ENCODE data around the gene TBC1D2B. TPM values are rescaled to one million over a fixed set of nuclear protein-coding genes. Genes with fewer than 3 reads are reported as not detected.

TBC1D2B gene
- total and polyA plus RNA-seq, 2 donors: 31.6 to 55.0 TPM

DNA sequence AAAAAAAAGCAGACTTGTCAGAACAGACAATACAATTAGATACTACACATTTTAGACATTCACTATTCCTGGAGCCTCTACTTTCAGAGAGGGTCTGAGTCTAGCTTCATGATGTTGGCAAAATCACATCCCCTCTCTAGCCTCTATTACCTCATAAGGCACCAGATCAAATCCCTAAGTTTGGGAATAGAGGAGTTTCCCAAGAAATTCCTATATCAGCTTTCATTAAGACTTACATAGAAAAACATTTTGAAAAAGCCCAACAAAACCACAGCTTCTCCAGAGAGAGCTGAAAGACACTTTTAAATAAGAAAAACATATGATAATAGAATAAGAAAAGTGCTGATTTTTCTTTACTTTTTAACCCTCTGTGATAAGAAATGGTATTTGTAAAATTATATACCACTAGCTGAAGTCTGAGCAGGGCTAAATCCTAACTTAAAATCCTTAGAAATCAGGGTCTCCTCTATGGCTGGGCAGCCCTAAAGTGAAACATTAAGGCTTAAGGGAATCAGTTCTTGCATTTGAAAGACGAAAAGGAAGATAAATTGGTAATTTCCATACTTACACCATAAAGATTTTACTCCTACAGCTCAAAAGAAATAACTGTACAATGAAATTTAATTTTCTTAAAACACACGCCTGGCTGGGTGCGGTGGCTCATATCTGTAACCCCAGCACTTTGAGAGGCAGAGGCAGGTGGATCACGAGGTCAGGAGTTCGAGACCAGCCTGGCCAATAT lies 4.3 kb downstream of the TBC1D2B start:
- 89% methylated on average over 5 of the region's 5 CpGs for WGBS
- Histone ChIP-seq H3K4me1 (ENCODE audit: insufficient read depth) (peaks cover 4% of the 10 kb centered on the region), H3K4me3 (ENCODE audit: low read depth, low read length) (no peak overlapping the region), H3K27ac (ENCODE audit: low read depth) (peak overlapping the region; percentile 35), H3K36me3 (ENCODE audit: insufficient read depth) (no peaks in the 10 kb centered on the region)
- DNase-seq (ENCODE audit: extremely low spot score): no peak

DNA sequence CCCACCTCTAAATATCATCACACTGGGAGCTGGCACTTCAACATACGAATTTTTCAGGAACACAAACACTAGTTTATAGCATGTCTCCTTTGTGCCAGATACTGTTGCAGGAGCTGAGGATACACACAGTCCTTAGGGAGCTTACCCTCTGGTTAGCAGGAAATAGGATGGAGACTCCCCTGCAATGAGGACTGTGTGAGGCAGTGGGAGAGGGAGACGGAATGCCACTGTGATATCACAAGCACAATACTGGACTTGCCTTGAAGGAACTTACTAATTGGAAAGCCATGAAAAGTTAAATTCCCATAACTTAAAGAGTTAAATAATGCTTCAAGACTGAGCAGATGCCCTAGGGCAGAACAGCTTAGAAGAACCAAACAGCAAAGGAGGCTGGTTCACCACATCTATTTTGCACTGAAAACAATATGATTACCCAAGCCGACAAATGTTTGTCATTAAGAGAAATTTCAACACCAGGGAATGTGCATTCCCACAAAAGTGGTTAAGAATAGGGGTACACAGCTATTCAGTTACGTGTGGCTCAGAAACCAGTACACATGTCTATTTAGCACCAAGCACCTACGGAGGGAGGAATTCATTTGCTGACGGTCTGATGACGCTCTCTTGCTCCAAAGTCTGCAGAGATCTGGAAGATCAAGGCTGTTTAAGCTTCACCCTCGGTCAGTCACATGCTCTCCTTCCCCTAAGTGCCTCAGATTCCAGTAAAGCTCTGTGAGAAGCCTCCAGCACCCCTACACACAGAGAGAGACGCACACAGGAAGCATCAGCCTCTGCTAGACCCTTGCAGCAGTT lies 5.2 kb downstream of the TBC1D2B start:
- DNase-seq (ENCODE audit: extremely low spot score): no peak
- H3K27ac ChIP-seq (ENCODE audit: low read depth): peak overlapping the region; percentile 60
- no peaks in the 10 kb centered on the region for H3K36me3 ChIP-seq (ENCODE audit: insufficient read depth)
- no peak overlapping the region for H3K4me3 ChIP-seq (ENCODE audit: low read depth, low read length)
- 42% methylated on average over 9 of the region's 9 CpGs for WGBS
- peaks cover 4% of the 10 kb centered on the region for H3K4me1 ChIP-seq (ENCODE audit: insufficient read depth)

DNA sequence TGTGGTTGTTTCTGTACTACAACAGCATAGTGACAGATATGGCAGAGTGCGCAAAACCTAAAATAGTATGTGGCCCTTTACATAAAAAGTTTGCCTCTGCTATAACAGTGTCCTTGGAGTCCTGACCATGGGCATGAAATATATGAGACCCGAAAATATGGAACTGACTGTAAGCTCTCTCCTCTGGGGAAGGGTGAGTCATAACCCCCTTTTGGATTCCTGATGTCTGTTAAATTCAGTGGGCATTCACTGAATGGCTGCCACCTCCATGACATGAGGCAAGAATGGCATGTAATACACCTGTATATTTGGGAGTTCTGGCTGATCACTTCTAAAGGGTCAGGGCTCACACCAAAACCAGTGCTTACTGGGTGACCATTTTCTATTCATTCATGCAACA lies 6.1 kb downstream of the TBC1D2B start:
- WGBS: 62% methylated on average over 2 of the region's 2 CpGs
- DNase-seq (ENCODE audit: extremely low spot score): no peak
- Histone ChIP-seq H3K36me3 (ENCODE audit: insufficient read depth) (no peaks in the 10 kb centered on the region), H3K4me1 (ENCODE audit: insufficient read depth) (peaks cover 5% of the 10 kb centered on the region), H3K4me3 (ENCODE audit: low read depth, low read length) (no peak overlapping the region), H3K27ac (ENCODE audit: low read depth) (peak overlapping the region; percentile 60)

DNA sequence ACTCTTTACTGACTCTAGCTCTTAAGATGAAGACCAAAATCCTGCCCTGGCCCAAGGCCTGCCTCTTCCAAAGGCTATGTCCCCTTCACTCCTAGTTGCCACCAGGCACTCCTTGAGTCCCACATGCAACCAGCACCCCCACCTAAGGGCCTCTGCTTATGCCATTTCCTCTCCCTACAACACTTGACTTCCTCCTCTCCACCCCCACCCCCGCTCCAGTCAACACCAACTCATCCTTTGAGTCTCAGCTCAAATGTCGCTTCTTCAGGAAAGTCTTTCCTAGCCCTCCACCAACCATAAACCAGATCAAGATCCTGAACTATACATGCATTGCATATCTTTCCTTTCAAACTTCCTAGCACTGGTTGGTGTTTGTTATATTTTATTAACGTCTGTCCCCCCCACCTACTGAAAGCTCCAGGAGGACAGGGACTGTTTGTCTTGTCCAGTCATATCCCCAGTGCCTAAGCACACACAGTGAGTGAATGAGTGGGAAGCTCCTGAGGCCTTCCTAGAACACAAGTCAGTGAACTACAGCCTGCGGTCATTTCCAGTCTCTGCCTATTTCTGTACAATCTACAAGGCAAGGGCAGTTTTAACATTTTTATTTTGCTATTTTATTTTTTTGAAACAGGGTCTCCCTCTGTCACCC lies 7.3 kb downstream of the TBC1D2B start:
- 74% methylated on average over 4 of the region's 4 CpGs for WGBS
- no peak for DNase-seq (ENCODE audit: extremely low spot score)
- peaks cover 10% of the 10 kb centered on the region for H3K4me1 ChIP-seq (ENCODE audit: insufficient read depth)
- H3K4me3 ChIP-seq (ENCODE audit: low read depth, low read length): no peak overlapping the region
- no peak overlapping the region for H3K27ac ChIP-seq (ENCODE audit: low read depth)
- no peaks in the 10 kb centered on the region for H3K36me3 ChIP-seq (ENCODE audit: insufficient read depth)

DNA sequence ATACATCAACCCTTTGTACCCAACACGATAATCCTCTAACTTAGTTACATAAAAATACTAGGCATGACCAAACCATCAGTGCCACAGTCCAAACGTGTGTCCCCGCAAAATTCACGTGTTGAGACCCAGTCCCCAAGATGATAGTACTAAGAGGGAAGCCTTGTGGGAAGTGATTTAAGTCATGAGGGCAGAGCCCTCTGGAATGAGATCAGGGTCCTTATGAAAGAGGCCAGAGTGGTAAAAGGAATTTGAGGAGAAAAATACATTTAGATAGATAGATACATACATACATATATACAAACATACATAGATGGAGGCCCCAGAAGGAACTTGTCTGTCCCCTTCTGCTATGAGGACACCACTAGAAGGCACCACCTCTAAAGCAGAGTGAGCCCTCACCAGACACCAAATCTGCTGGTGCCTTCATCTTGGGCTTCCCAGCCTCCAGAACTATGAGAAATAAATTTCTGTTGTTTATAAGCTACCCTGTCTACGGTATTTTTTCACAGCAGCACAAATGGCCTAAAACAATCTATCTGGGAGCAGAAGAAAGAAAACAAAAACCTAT lies 8.0 kb downstream of the TBC1D2B start:
- H3K36me3 ChIP-seq (ENCODE audit: insufficient read depth): no peaks in the 10 kb centered on the region
- no peak for DNase-seq (ENCODE audit: extremely low spot score)
- H3K4me1 ChIP-seq (ENCODE audit: insufficient read depth): peaks cover 13% of the 10 kb centered on the region
- H3K4me3 ChIP-seq (ENCODE audit: low read depth, low read length): no peak overlapping the region
- 63% methylated on average over 5 of the region's 5 CpGs for WGBS
- H3K27ac ChIP-seq (ENCODE audit: low read depth): no peak overlapping the region

DNA sequence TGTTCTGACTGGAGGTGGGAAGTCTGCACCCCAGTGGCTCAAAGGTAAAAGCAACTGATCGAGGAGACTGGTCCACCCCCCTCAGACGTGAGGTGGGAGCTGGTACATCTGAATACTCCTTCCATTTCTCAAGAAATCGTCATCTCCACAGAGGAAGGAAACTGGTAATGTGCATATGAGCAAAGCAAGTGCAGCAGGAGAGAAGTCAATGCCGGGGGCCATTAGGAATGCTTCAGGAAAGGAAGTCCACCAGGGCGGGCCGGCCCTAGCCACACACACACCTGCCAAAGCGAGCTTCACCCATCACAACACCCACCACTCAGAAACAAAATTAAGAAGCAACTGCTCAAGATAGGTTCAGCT lies 8.5 kb downstream of the TBC1D2B start:
- Histone ChIP-seq H3K4me3 (ENCODE audit: low read depth, low read length) (no peak overlapping the region), H3K4me1 (ENCODE audit: insufficient read depth) (peaks cover 13% of the 10 kb centered on the region), H3K36me3 (ENCODE audit: insufficient read depth) (no peaks in the 10 kb centered on the region), H3K27ac (ENCODE audit: low read depth) (peak overlapping the region; percentile 45)
- no peak for DNase-seq (ENCODE audit: extremely low spot score)
- 61% methylated on average over 7 of the region's 7 CpGs for WGBS

DNA sequence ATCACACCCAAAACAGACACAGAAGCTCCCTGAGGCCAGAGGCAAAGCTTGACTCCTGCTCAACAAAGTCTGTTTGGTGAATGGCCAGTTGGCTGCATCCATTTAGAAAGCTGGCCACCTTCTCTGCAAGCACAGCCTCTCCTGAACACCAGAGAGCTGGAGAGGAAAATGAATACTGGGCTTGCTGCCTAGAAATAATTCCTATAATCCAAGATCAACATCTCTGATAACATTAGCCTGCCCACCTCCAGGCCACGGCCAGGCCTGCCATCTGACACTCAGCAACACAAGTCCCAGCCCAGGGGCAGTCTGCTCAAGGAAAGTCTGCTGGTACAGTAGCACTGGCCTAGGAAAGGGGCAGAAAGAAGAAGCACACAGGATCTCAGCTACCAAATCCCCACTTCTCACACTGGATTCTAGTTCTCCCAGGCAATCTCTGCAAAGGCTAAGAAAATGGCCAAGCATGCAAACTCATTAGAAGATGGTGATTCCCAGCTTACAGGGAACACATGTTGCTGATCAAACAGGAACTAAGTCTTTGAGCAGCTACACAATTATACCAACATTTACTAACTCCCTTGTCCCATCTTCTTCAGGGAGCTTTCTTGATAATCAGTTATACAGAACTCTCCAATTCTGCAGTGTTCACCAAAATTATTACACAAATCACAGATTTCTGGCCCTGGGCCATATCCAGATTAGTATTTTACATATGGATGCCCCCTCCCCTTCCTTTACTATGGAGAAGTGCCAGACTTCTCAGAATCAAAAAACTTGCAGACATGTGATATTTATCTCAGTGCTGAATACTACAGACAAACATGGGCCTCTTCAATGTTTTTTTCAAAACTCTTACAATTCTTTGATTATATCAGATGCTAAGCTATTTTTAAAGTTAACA lies 9.9 kb downstream of the TBC1D2B start:
- WGBS: 7% methylated on average over 1 of the region's 1 CpG
- Histone ChIP-seq H3K36me3 (ENCODE audit: insufficient read depth) (no peaks in the 10 kb centered on the region), H3K4me3 (ENCODE audit: low read depth, low read length) (no peak overlapping the region), H3K4me1 (ENCODE audit: insufficient read depth) (peaks cover 13% of the 10 kb centered on the region), H3K27ac (ENCODE audit: low read depth) (peak overlapping the region; percentile 32)
- no peak for DNase-seq (ENCODE audit: extremely low spot score)

DNA sequence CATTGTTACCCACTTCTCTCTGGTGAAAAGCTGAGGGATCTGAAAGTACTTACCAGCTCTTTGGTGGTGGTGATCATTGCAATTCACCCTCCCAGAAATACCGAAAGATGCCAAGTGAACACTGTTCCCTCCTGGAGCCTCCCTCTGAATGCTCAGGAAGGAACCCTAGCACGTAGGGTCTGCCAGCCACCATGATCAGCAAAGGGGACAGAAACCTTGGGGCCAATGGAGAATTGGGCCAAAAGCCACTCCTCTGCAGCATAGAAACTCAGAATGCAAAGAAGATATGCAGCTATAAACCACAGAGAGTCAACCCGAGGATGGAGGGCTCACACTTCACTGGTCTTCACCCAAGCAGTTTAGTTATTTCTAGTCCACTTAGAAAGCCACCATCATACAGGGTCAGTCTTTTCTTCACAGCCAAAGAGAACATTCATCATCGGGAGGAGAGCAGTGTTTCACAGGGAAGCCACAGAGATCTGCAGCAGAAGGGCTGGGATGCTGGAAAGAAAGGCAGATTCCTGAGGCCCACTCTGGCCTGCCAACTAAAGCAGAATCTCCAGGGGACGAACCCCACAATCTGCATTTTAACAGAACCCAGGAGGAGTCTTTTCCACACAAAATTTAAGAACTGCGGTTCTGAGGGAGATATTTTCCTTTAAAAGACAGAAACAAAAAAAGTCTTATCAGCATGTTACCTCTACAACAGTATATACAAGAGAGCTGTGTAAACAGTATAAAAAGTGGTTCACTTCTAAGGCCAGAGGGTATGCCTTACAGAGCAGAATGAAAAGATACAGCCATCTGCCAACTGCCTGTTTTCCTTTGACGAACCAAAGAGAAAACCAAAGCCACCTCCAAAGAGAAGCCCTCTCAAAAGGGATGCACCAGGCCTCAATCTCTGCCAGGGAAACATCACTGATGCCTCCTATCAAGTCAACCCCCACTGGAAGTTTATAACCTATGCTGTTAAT lies 11.3 kb downstream of the TBC1D2B start:
- no peak for DNase-seq (ENCODE audit: extremely low spot score)
- 50% methylated on average over 7 of the region's 7 CpGs for WGBS
- Histone ChIP-seq H3K4me1 (ENCODE audit: insufficient read depth) (peaks cover 13% of the 10 kb centered on the region), H3K36me3 (ENCODE audit: insufficient read depth) (no peaks in the 10 kb centered on the region), H3K27ac (ENCODE audit: low read depth) (peak overlapping the region; percentile 79), H3K4me3 (ENCODE audit: low read depth, low read length) (no peak overlapping the region)

DNA sequence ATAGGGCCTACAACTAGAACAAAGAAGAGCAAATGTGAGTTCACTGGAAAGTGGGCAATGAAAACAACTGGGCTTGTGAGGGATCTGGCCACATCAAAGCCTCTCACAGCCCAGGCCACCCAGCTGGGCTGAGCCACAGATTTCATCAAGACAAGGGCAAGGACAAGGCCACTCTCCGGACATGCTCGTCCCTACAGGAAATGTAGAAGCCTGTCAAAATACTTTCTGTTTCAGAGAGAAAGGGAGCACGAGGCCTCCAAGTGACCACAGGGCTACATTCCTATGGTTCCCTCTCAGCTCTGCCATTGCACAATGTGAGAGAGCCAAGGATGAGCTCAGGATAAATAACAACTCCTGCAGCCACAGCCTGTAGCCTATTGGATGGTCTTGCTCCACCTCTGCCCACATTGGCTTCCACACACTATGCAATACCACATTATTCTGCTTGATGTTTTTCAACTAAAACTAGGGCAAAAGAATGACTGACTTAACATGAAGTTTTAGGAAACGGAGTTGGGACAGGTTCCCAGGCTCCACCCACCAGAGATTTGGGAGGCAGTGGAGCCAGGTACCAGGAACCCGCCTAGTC lies 12.1 kb downstream of the TBC1D2B start:
- Histone ChIP-seq H3K4me3 (ENCODE audit: low read depth, low read length) (no peak overlapping the region), H3K4me1 (ENCODE audit: insufficient read depth) (peaks cover 13% of the 10 kb centered on the region), H3K27ac (ENCODE audit: low read depth) (peak overlapping the region; percentile 69), H3K36me3 (ENCODE audit: insufficient read depth) (no peaks in the 10 kb centered on the region)
- WGBS: 47% methylated on average over 5 of the region's 5 CpGs
- no peak for DNase-seq (ENCODE audit: extremely low spot score)

DNA sequence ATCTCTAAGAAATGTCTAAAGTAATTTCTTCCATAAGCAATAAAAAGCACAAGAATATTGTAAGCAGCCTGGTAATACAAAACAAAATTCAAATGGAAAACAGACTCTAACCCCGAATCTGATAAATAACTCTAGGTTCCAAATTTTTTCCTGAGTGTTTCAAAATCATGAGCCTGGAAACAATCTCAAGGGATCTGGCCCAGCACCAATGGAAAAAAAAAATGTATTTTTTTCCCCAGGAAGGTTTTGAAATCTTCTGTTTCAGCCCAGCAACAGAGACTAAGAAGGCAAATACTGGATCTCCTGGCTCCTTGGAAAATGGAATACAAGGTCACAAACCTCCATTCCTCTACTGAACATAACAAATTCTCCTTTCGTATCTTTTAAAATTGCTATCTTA lies 13.0 kb downstream of the TBC1D2B start:
- Histone ChIP-seq H3K4me3 (ENCODE audit: low read depth, low read length) (no peak overlapping the region), H3K36me3 (ENCODE audit: insufficient read depth) (no peaks in the 10 kb centered on the region), H3K27ac (ENCODE audit: low read depth) (peak overlapping the region; percentile 58), H3K4me1 (ENCODE audit: insufficient read depth) (peaks cover 11% of the 10 kb centered on the region)
- DNase-seq (ENCODE audit: extremely low spot score): no peak
- WGBS: 42% methylated on average over 2 of the region's 2 CpGs

DNA sequence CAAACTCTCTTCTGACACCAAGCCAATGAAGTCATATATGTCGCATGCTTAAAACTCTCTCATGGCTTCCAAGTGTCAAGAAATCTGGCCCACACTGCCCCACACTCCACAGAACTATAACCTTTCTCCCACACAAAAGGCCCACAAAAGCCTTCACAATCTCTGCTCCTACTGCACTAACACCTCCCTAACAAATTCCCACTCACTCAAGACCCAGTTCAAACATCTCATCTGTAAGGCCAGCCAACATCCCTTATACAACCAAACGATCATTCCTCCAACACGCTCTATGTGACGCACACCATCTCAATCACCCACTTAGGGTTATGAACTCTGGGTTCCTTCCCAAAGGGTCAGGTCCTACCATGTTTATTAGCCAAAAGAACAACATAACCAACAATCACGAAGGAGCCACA lies 13.5 kb downstream of the TBC1D2B start:
- no peak overlapping the region for H3K4me3 ChIP-seq (ENCODE audit: low read depth, low read length)
- peak overlapping the region; percentile 71 for H3K27ac ChIP-seq (ENCODE audit: low read depth)
- no peak for DNase-seq (ENCODE audit: extremely low spot score)
- H3K4me1 ChIP-seq (ENCODE audit: insufficient read depth): peaks cover 12% of the 10 kb centered on the region
- H3K36me3 ChIP-seq (ENCODE audit: insufficient read depth): no peaks in the 10 kb centered on the region
- WGBS: 68% methylated on average over 5 of the region's 5 CpGs

DNA sequence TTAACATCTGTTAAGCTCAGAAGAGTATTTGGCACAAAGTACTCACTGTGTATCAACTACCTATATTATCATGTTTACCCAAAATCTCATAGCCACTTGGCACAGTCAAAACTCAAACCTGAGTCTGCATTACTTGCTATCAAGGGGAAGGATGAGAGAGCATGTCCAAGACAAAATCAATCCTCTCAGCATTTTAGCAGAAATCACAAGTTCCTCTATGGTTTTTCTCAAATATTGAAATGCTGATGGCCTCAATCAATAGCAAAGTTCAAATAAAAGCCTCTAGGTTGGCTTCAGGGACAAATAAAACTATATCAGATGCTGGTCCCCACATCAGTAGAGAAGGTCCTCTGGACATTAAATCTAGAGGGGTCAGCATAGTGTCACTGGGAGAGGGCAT lies 14.3 kb downstream of the TBC1D2B start:
- Histone ChIP-seq H3K36me3 (ENCODE audit: insufficient read depth) (no peaks in the 10 kb centered on the region), H3K27ac (ENCODE audit: low read depth) (peak overlapping the region; percentile 71), H3K4me3 (ENCODE audit: low read depth, low read length) (no peak overlapping the region), H3K4me1 (ENCODE audit: insufficient read depth) (peaks cover 12% of the 10 kb centered on the region)
- DNase-seq (ENCODE audit: extremely low spot score): no peak
